Measurements from ENCODE around the gene MBIP. TPM values are rescaled to one million over a fixed set of nuclear protein-coding genes. Genes with fewer than 3 reads are reported as not detected.

The MBIP gene
- total RNA-seq, 1 experiment from 2014 or later: 19.1 TPM

- no peaks in the 10 kb centered on the region; a peak in 1 of 4 replicates for H3K36me3 ChIP-seq (ENCODE audit: control insufficient read depth in 1 of 2, insufficient read depth in 2 of 2, low read length in 2 of 2)
- H3K4me1 ChIP-seq (ENCODE audit: control insufficient read depth in 1 of 2, insufficient read depth in 2 of 2, low read length in 2 of 2): no peaks in the 10 kb centered on the region
- ATAC-seq (no peak), DNase-seq (ENCODE audit: low read depth, low spot score) (no peak)
- H3K27ac ChIP-seq (ENCODE audit: low read depth, low read length): no peak overlapping the region
- intact Hi-C loops (cut with micrococcal nuclease): no loop called here
- RAD21 ChIA-PET (ENCODE audit: low non-redundant PET in 1 of 2, low total read pairs in 2 of 2, uncharacterized antibody in 2 of 2, unreplicated experiment in 2 of 2): no interaction called here
- no peaks in the 10 kb centered on the region for H3K9me2 ChIP-seq (ENCODE audit: insufficient read depth)
- H3K79me2 ChIP-seq (ENCODE audit: insufficient read depth, low read length): no peaks in the 10 kb centered on the region
- CTCF ChIA-PET: no interaction called here
- H2AFZ ChIP-seq (ENCODE audit: low read depth, low read length, poor library complexity, severe bottlenecking): no peak overlapping the region
- H3K27me3 ChIP-seq (ENCODE audit: insufficient read depth, low read length): no peaks in the 10 kb centered on the region
- no TSS peak for BruUV-seq (replicated peaks)
- H3K9ac ChIP-seq (ENCODE audit: low read length): no peak overlapping the region
- POLR2A ChIA-PET: no interaction called here
- H4K20me1 ChIP-seq (ENCODE audit: insufficient read depth): no peaks in the 10 kb centered on the region
- no peaks in the 10 kb centered on the region for H3K9me3 ChIP-seq (ENCODE audit: control insufficient read depth in 1 of 2, insufficient read depth in 1 of 2, low read depth in 1 of 2, low read length in 2 of 2)
- TF ChIP-seq ATF3 (IDR thresholded peaks at IDR 0.05) (no peak), MAX (IDR thresholded peaks at IDR 0.05) (no peak), CTCF (IDR thresholded peaks at IDR 0.05 in 2 of 3, conservative IDR thresholded peaks at IDR 0.05 in 1 of 3; ENCODE audit: borderline replicate concordance in 1 of 3, insufficient read depth in 1 of 3, low read depth in 2 of 3, low read length in 2 of 3) (no peak), EZH2phosphoT487 (IDR thresholded peaks at IDR 0.05; ENCODE audit: borderline replicate concordance) (no peak), TCF7L2 (IDR thresholded peaks at IDR 0.05; ENCODE audit: borderline replicate concordance, extremely low read depth, insufficient read depth, insufficient read length) (no peak), EGR1 (IDR thresholded peaks at IDR 0.05; ENCODE audit: low read depth) (no peak), SRF (IDR thresholded peaks at IDR 0.05; ENCODE audit: low read depth) (no peak), ZNF274 (IDR thresholded peaks at IDR 0.05; ENCODE audit: low read depth, low read length) (no peak)
- H3K4me3 ChIP-seq (replicated peaks in 1 of 2; ENCODE audit: low read depth in 1 of 2, low read length in 2 of 2): no peak overlapping the region
- H3K4me2 ChIP-seq (ENCODE audit: low read length): no peak overlapping the region
Measured at GRCh38 chr14:36339816-36340215, 19.4 kb upstream of the MBIP start.
